ENCODE results near the gene CRYZL1. TPM values are rescaled to one million over a fixed set of nuclear protein-coding genes. Genes with fewer than 3 reads are reported as not detected.

The CRYZL1 gene
- total RNA-seq, 1 experiment from 2014 or later, result 13.5 TPM

GRCh38 chr21:33657124-33657820 is 15.7 kb upstream of the CRYZL1 start:
- Histone ChIP-seq H3K14ac (ENCODE audit: insufficient read depth, low read length) (no peak overlapping the region), H3K23ac (ENCODE audit: insufficient read length, low read depth, low read length) (no peak overlapping the region), H4K91ac (ENCODE audit: insufficient read length, low read depth, low read length) (no peak overlapping the region), H4K20me1 (ENCODE audit: control insufficient read depth, insufficient read depth, insufficient read length) (no peaks in the 10 kb centered on the region), H3K23me2 (ENCODE audit: insufficient read length, low read depth, low read length, poor library complexity, severe bottlenecking) (no peaks in the 10 kb centered on the region), H3K27me3 (ENCODE audit: insufficient read depth, low read length) (no peaks in the 10 kb centered on the region), H2AK5ac (ENCODE audit: insufficient read length, low read length) (no peak overlapping the region), H4K5ac (ENCODE audit: insufficient read length, low read depth, low read length) (no peak overlapping the region), H2BK5ac (ENCODE audit: insufficient read length, low read length) (no peak overlapping the region), H3K27ac (ENCODE audit: insufficient read length, low read depth, low read length) (no peak overlapping the region), H2BK12ac (ENCODE audit: insufficient read length, low read depth, low read length) (no peak overlapping the region), H2BK20ac (ENCODE audit: low read depth, low read length, poor library complexity, severe bottlenecking) (no peak overlapping the region), H3K79me1 (ENCODE audit: insufficient read depth, low read depth, low read length, poor library complexity, severe bottlenecking) (no peaks in the 10 kb centered on the region), H4K8ac (replicated peaks; ENCODE audit: insufficient read length, low read depth, low read length) (no peak overlapping the region), H3K9me3 (ENCODE audit: control insufficient read depth, low read depth, low read length) (no peaks in the 10 kb centered on the region), H3T11ph (ENCODE audit: low read length) (no peak overlapping the region), H3K9ac (ENCODE audit: extremely low read depth, insufficient read length, low read length) (no peak overlapping the region), H3K18ac (ENCODE audit: insufficient read length, low read depth, low read length) (no peak overlapping the region), H3K4me2 (ENCODE audit: insufficient read depth, insufficient read length, low read length) (no peak overlapping the region), H3K56ac (ENCODE audit: insufficient read length, low read depth, low read length) (no peak overlapping the region), H2AFZ (ENCODE audit: low read length) (no peak overlapping the region), H2BK120ac (ENCODE audit: low read depth, low read length, poor library complexity, severe bottlenecking) (no peak overlapping the region), H2BK15ac (ENCODE audit: low read depth, low read length) (no peak overlapping the region), H3K4me1 (ENCODE audit: insufficient read depth, low read length) (peaks cover 5% of the 10 kb centered on the region; the same call in 1 of the 2 replicates), H3K79me2 (ENCODE audit: insufficient read depth, low read length) (peaks cover 52% of the 10 kb centered on the region), H3K4ac (ENCODE audit: low read depth, low read length) (no peak overlapping the region)
- no peaks in the 10 kb centered on the region for H3K27me3 Mint-ChIP-seq (ENCODE audit: low read depth)
- H3K4me3 Mint-ChIP-seq, result no peak overlapping the region
- H3K36me3 Mint-ChIP-seq (ENCODE audit: insufficient read depth in 1 of 3, low read depth in 3 of 3), result peaks cover 3 to 38% (median 15%) of the 10 kb centered on the region in 3 experiments; a peak in 6 of 7 replicates
- no CpG with 5 or more reads among the region's 8 CpGs for WGBS (ENCODE audit: extremely low coverage, insufficient read length, low lambda C conversion rate)
- DNase-seq, result no peak
- no peaks in the 10 kb centered on the region for H3K9me3 Mint-ChIP-seq
- no peak for TF ChIP-seq CTCF (conservative IDR thresholded peaks at IDR 0.05)
- H3K4me1 Mint-ChIP-seq, result peaks cover 52 to 63% of the 10 kb centered on the region in 2 experiments
- H3K27ac Mint-ChIP-seq, result peak overlapping the region in 1 of 3 experiments; percentile 27; a peak in 3 of 7 replicates
